Brain microvascular endothelial cell (primary cell): ENCODE data around the gene TFEB.
A peak's percentile ranks its signal among the peaks of the same experiment; 100 is the strongest.

Experiments
- DNase-seq: peaks from one replicate; pipeline ENCODE4 v3.0.0-alpha.2; 2020
- H3K27ac ChIP-seq: fragments of 250-450 bp; sonication (Bioruptor Pico); 2 replicates; pipeline ENCODE4 v1.5.1; 2020; ENCODE audit warnings: mild to moderate bottlenecking, moderate library complexity
- H3K27me3 ChIP-seq: fragments of 250-450 bp; sonication (Bioruptor Pico); replicated peaks from 2 replicates; pipeline ENCODE4 v1.5.1; 2020; ENCODE audit warnings: mild to moderate bottlenecking
- H3K36me3 ChIP-seq: fragments of 250-450 bp; sonication (Bioruptor Pico); replicated peaks from 2 replicates; pipeline ENCODE4 v1.5.1; 2020; ENCODE audit warnings: mild to moderate bottlenecking
- H3K4me3 ChIP-seq: 2 replicates; pipeline ENCODE4 v1.5.1; 2011; ENCODE audit warnings: low read depth, mild to moderate bottlenecking, control low read depth, low read length, moderate library complexity
- CTCF ChIP-seq: IDR thresholded peaks from 2 replicates; pipeline ENCODE4 v1.5.1; 2011; ENCODE audit warnings: low read depth, mild to moderate bottlenecking, moderate library complexity, low read length, control low read depth, inconsistent platforms; ENCODE audit errors: missing control alignments
- in situ Hi-C: cut with HindIII; loops from 2 replicates; pipeline ENCODE4 v1.10.0; 2017; ENCODE audit warnings: low sequenced_read_pairs, low pct_ligation_motif_present

The TFEB gene

GRCh38 chr6:41736186-41736733, 852 bp upstream of the TFEB start:
- DNase-seq, result no peak
- Histone ChIP-seq H3K4me3 (peak overlapping the region; percentile 7), H3K36me3 (no peaks in the 10 kb centered on the region), H3K27me3 (no peaks in the 10 kb centered on the region), H3K27ac (no peak overlapping the region)
- no peak for TF ChIP-seq CTCF
- in situ Hi-C loops, result no loop called here

- DNase-seq, result peak; percentile 67
- peak overlapping the region; percentile 73 for H3K4me3 ChIP-seq
- in situ Hi-C loops, result no loop called here
- peak overlapping the region; percentile 72 for H3K27ac ChIP-seq
- no peaks in the 10 kb centered on the region for H3K36me3 ChIP-seq
- no peak for TF ChIP-seq CTCF
- H3K27me3 ChIP-seq, result no peaks in the 10 kb centered on the region
Measured at GRCh38 chr6:41734666-41735426, 562 bp downstream of the TFEB start.

- peak; percentile 54 for DNase-seq
- in situ Hi-C loops, result no loop called here
- peak overlapping the region; percentile 72 for H3K27ac ChIP-seq
Measured at GRCh38 chr6:41733707-41734665, 1.4 kb downstream of the TFEB start.

GRCh38 chr6:41733360-41733706, 2.1 kb downstream of the TFEB start:
- DNase-seq, result no peak
- in situ Hi-C loops, result no loop called here
- H3K4me3 ChIP-seq, result peak overlapping the region; percentile 73

More at GRCh38 chr6:41733707-41734665, 1.4 kb downstream of the TFEB start:
- TF ChIP-seq CTCF, result no peak
- Histone ChIP-seq H3K36me3 (no peaks in the 10 kb centered on the region), H3K27me3 (no peaks in the 10 kb centered on the region), H3K4me3 (peak overlapping the region; percentile 73)

More at GRCh38 chr6:41733360-41733706, 2.1 kb downstream of the TFEB start:
- TF ChIP-seq CTCF, result no peak
- H3K36me3 ChIP-seq, result no peaks in the 10 kb centered on the region
- H3K27ac ChIP-seq, result peak overlapping the region; percentile 72
- no peaks in the 10 kb centered on the region for H3K27me3 ChIP-seq
